HG02763 (cell line): ENCODE measurements around the gene TPD52L1.
"Not testable (repeated sequence)": the region's sequence is repeated elsewhere in the genome, so short reads cannot be mapped to it uniquely, and the experiment has no call there.

Source experiments
- ATAC-seq: cut with Tn5 transposase; IDR thresholded peaks from one replicate; pipeline ENCODE4 v1.9.1; 2021; ENCODE audit warnings: mild to moderate bottlenecking, moderate library complexity; ENCODE audit not compliant: unreplicated experiment

The TPD52L1 gene, protein sequence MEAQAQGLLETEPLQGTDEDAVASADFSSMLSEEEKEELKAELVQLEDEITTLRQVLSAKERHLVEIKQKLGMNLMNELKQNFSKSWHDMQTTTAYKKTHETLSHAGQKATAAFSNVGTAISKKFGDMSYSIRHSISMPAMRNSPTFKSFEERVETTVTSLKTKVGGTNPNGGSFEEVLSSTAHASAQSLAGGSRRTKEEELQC

GRCh38 chr6:125153391-125154117 lies at the start of gene TPD52L1:
Gene TPD52L1 (plus strand): TSS chr6:125153773. CDS start chr6:125153952, 179 bp downstream.
- peak; percentile 98 for ATAC-seq

DNA sequence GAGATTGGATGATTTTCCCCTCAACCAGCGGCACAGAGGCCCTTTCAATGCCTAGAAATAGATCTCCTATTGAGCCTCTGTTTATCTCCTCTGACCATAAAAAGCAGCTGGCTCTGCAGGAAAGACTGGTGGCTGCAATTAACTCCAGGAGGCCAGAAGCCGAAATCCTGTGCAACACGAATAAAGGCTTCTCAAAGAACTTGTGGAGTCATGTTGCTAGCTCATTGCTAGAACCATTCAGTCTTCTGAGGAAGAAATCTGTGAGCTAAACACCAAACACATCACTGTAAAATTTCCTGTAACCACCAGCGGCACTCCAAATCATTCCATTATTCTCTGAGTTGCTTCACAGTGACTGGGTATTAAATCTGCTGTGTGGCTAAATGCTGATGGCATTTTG lies 49.1 kb upstream of the TPD52L1 start:
- ATAC-seq: no peak

- no peak for ATAC-seq
These were observed 46.5 kb upstream of the TPD52L1 start for GRCh38 chr6:125107048-125107447.

GRCh38 chr6:125107896-125108295 lies 45.7 kb upstream of the TPD52L1 start:
- no peak for ATAC-seq

- no peak for ATAC-seq
These were observed 43.5 kb upstream of the TPD52L1 start for GRCh38 chr6:125110056-125110455.

- ATAC-seq: no peak
These were observed 42.2 kb upstream of the TPD52L1 start for GRCh38 chr6:125111219-125111983.

DNA sequence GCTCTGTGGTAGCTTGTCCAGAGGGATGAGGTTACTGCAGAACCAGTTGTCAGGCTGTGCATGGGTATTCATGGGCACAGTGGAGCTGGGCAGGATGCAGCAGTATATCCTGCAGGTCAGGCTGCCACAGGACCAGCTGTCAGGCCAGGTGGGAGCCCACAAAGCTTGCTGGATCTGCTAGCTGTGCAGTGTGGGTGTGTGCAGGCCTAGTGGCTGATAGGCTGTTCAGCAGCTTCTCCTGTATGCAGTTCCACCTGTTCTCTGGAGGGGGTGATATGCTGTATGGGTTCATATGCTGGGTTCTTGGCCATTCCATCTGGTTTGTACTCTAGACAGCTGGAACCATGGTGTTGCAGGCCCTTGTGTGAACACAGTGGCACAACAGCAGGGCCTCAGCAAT lies 40.6 kb upstream of the TPD52L1 start:
- no peak for ATAC-seq

DNA sequence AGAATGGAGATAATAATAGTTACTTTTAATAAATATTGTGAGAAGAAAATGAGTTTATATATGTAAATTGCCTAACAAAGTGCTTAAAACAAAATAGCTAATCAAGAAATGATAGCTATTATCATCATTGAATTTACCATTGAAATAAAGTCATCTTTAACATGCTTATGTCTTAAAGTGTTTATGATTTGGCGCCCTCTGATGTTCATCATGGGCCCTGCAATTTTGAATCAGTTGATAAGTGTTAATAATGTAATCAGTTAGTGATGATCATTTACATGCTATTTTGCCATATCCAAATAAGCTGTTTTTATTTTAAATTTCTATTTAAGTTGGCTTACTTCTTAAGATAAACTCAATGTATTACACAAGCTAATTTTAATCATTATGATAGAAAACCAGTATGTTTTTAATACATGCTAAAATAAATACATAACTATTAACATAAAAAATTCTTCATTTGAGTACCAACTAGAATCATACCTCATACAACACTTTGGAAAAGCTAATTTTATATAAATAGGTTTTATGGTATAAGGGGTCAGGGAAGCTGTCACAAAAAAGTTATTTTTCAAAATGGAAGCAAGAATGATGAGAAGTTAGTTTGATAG lies 39.2 kb upstream of the TPD52L1 start:
- no peak for ATAC-seq

DNA sequence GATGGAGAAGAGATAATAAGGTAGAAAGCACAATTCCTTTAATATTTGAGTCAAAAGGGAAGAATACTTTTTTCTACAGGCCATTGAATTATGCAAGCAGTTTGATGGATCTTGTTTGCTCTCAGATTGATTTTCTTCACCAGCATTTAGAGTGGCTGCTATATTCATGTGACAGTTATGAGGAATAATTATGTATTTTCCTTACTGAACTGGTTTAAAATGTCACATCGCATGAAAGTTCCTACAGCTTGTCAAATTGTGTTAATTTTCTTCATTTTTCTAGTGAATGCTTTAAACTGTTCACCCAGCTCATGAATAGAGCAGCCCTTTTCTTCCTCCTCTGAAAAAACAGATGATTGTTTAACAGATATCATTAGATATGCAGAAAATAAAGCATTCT lies 37.4 kb upstream of the TPD52L1 start:
- ATAC-seq: no peak

DNA sequence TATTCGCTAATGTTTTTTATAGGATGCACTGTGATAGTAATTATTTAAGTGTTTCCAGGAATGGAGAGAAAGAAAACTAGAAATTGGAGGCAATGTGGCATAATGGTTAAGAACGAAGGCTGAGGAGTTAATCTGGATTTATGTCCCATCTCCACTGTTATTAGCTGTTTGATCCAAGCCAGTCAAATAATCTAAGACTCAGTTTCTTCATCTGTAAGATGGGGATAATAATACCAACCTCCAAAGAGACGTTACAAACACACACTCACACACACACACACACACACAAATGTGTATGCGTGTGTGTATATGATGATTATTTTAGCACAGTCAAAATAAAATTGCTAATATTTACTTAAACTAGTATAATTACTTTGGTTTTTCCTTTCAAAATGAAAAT lies 36.9 kb upstream of the TPD52L1 start:
- no peak for ATAC-seq

- no peak for ATAC-seq
These were observed 35.8 kb upstream of the TPD52L1 start for GRCh38 chr6:125117818-125118217.

DNA sequence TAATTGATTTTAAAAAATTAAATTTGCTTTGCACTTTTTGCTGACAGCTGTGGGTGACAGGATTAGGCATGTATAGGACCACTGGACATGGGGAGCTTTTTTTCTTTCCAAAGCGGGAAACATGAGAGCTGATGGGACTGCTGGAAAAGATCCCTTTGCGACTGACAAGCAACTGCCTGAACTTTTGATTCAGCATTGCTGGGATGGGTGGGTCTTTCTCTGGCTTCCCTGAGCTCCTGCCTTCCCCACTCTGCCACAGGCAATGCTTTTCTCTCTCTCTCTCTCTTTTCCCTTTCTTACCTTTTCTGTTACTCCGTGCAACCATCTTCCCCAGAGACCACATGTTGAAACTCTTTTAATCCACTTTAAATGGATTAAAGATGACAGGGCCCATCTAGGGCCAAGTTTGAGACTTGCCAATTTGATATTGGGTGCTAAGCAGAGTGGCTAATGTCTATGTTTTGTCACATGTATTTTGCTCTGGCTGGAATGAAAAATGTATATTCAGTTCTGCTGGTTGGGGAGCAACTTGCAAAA lies 33.5 kb upstream of the TPD52L1 start:
- ATAC-seq: no peak

- no peak for ATAC-seq
These were observed 31.7 kb upstream of the TPD52L1 start for GRCh38 chr6:125121894-125122293.

DNA sequence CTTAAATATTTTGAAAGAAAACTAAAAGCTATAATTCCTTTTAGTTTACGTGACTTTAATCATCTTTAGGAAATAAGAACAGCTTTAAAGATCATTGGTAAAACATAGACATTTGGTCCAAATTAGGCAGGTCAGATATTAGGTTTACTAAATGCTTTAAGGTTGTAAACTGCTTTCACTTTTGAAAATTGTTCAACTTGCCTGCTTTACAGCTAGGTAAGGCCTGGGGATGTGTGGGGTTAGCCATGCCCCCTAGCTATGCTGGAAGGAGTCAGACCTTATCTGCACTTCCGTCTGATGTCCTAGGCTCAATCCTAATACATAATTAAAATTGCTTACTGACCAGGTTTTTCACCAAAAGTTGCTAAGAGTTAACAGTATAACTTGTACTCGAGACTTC lies 30.5 kb upstream of the TPD52L1 start:
- no peak for ATAC-seq

GRCh38 chr6:125123468-125124048 lies 30.0 kb upstream of the TPD52L1 start:
- ATAC-seq: no peak

GRCh38 chr6:125124049-125124669 lies 29.4 kb upstream of the TPD52L1 start:
- no peak for ATAC-seq

- not testable (repeated sequence) for ATAC-seq
These were observed 27.7 kb upstream of the TPD52L1 start for GRCh38 chr6:125125856-125126255.

- no peak for ATAC-seq
These were observed 24.2 kb upstream of the TPD52L1 start for GRCh38 chr6:125129354-125129753.

- ATAC-seq: no peak
These were observed 21.5 kb upstream of the TPD52L1 start for GRCh38 chr6:125132058-125132457.

DNA sequence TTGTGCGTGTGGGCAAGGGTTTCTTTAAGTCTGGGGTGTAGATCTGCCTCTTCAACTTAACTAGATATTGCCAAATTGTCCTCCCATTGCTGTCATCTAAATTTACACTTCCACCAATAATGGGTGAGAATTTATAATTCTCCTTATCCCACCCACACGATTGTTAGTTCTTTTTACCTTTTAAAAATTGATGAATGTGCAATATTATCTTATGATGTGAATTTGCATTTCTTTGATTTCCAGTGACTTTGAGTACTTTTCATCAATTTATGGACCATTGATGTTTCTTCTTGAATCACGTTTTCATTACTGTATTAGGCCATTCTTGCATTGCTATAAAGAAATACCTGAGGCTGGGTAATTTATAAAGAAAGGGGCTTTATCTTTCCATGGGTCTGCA lies 17.2 kb upstream of the TPD52L1 start:
- ATAC-seq: no peak
